ENCODE data around the gene CHMP1A. TPM values are rescaled to one million over a fixed set of nuclear protein-coding genes. Genes with fewer than 3 reads are reported as not detected.
"Not testable (repeated sequence)": the region's sequence is repeated elsewhere in the genome, so short reads cannot be mapped to it uniquely, and the experiment has no call there.

Gene CHMP1A
- total RNA-seq, 2 experiments from 2014 or later = 51.1 to 56.9 TPM

DNA sequence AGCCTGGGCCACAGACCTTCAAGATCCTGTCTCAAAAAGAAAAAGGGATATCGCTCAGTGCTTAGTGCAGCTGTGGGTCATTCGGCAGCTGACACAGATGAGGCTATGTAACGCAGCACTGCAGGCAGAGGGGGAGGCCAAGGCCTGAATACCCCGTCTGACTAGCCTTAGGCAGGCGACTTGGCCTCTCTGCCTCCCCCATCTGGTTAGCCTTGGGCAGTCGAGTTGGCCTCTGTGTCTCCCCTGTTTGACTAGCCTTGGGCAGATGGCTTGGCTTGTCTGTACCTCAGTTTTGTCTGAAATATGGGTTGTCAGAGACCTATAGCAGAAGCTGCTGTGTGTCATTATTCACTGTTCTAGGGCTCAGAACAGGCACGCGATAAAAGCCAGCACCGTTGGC lies 10.1 kb upstream of the CHMP1A start:
- no peak for ATAC-seq
- POLR2A ChIA-PET = no interaction called here
- intact Hi-C loops (cut with micrococcal nuclease) = no loop called here
- Mint-ChIP-seq H3K36me3 (ENCODE audit: low read depth) (peaks cover 6% of the 10 kb centered on the region), H3K4me1 (ENCODE audit: low read depth) (peaks cover 21% of the 10 kb centered on the region), H3K9me3 (no peaks in the 10 kb centered on the region), H3K27ac (no peak overlapping the region), H3K27me3 (no peaks in the 10 kb centered on the region), H3K4me3 (no peak overlapping the region)
- TF ChIP-seq, protein P1, sequence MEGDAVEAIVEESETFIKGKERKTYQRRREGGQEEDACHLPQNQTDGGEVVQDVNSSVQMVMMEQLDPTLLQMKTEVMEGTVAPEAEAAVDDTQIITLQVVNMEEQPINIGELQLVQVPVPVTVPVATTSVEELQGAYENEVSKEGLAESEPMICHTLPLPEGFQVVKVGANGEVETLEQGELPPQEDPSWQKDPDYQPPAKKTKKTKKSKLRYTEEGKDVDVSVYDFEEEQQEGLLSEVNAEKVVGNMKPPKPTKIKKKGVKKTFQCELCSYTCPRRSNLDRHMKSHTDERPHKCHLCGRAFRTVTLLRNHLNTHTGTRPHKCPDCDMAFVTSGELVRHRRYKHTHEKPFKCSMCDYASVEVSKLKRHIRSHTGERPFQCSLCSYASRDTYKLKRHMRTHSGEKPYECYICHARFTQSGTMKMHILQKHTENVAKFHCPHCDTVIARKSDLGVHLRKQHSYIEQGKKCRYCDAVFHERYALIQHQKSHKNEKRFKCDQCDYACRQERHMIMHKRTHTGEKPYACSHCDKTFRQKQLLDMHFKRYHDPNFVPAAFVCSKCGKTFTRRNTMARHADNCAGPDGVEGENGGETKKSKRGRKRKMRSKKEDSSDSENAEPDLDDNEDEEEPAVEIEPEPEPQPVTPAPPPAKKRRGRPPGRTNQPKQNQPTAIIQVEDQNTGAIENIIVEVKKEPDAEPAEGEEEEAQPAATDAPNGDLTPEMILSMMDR (IDR thresholded peaks at IDR 0.05) = no peak
- CTCF ChIA-PET = interaction anchor here (0.8 to 2.1 kb wide), 4 partner anchors 10 to 58 kb away, joined by 3 to 5 read pairs (median 4); partner anchors contain the start of genes CHMP1A and SPATA33
- no peak for DNase-seq

DNA sequence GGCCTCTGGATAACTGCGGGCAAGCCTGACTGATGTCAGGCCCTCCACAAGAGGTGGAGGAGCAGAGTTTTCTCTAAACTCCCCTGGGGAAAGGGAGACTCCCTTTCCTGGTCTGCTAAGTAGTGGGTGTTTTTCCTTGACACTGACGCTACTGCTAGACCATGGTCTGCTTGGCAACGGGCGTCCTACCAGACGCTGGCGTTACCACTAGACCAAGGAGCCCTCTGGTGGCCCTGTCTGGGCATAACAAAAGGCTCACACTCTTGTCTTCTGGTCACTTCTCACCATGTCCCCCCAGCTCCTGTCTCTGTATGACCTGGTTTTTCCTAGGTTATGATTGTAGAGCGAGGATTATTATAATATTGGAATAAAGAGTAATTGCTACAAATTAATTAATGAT lies 9.5 kb upstream of the CHMP1A start:
- H3K27ac Mint-ChIP-seq; H3K4me3 Mint-ChIP-seq; ATAC-seq; H3K27me3 Mint-ChIP-seq; H3K9me3 Mint-ChIP-seq; intact Hi-C loops (cut with micrococcal nuclease); POLR2A ChIA-PET; H3K36me3 Mint-ChIP-seq (ENCODE audit: low read depth): not testable (repeated sequence)
- CTCF ChIA-PET = interaction anchor here (0.8 to 2.1 kb wide), 3 partner anchors 9 to 58 kb away, joined by 4 to 5 read pairs (median 5); partner anchors contain the start of genes CHMP1A and SPATA33
- TF ChIP-seq, protein P1 (IDR thresholded peaks at IDR 0.05) = peak; percentile 59
- peak; percentile 46 for DNase-seq
- peaks cover 21% of the 10 kb centered on the region for H3K4me1 Mint-ChIP-seq (ENCODE audit: low read depth)

DNA sequence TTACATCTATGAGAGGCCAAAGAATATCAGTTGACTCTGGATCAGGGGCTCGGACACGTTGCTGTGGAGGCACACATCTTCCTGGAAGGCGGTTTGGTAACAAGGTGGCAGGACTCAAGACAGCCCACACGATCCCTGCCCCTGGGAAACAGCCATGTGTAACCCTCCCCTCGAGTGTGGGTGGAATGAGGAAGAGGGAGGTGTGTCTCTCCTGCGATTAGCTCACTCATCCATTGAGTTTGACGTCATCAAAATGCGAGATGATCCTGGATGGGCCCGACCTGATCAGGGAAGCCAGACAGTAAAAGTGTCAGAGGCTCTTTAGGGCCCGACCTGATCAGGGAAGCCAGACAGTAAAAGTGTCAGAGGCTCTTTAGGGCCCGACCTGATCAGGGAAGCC lies 6.7 kb upstream of the CHMP1A start:
- not testable (repeated sequence) for ATAC-seq

DNA sequence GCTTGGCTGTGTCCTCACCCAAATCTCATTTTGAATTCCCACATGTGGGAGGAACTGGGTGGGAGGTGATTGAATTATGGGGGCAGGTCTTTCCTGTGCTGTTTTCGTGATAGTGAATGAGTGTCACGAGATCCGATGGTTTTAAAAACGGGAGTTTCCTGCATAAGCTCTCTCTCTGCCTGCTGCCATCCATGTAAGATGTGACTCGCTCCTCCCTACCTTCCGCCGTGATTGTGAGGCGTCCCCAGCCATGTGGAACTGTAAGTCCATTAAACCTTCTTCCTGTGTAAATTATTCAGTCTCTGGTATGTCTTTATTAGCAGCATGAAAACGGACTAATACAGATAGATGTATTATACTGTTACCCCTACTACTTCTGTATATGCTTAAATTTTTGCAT lies 3.7 kb upstream of the CHMP1A start:
- H3K36me3 Mint-ChIP-seq (ENCODE audit: low read depth) = peaks cover 24% of the 10 kb centered on the region
- intact Hi-C loops (cut with micrococcal nuclease) = no loop called here
- peaks cover 13% of the 10 kb centered on the region for H3K4me1 Mint-ChIP-seq (ENCODE audit: low read depth)
- ChIA-PET CTCF (interaction anchor here (1.3 kb wide), 1 partner anchor 39 kb away, joined by 3 read pairs; no protein-coding TSS in a partner anchor), POLR2A (no interaction called here)
- H3K27ac Mint-ChIP-seq = no peak overlapping the region
- TF ChIP-seq, protein P1 (IDR thresholded peaks at IDR 0.05) = no peak
- H3K9me3 Mint-ChIP-seq = no peaks in the 10 kb centered on the region
- no peak overlapping the region for H3K4me3 Mint-ChIP-seq
- DNase-seq (no peak), ATAC-seq (no peak)
- no peaks in the 10 kb centered on the region for H3K27me3 Mint-ChIP-seq

More for the DNA sequence above, 6.7 kb upstream of the CHMP1A start:
- CTCF ChIA-PET = interaction anchor here (1.2 kb wide), 1 partner anchor 37 kb away, joined by 5 read pairs; the partner anchor contains the start of gene SPATA2L
- Mint-ChIP-seq H3K4me1 (ENCODE audit: low read depth) (peaks cover 10% of the 10 kb centered on the region), H3K36me3 (ENCODE audit: low read depth) (peaks cover 24% of the 10 kb centered on the region)
- H3K27me3 Mint-ChIP-seq; H3K27ac Mint-ChIP-seq; H3K9me3 Mint-ChIP-seq; H3K4me3 Mint-ChIP-seq; DNase-seq; intact Hi-C loops (cut with micrococcal nuclease); POLR2A ChIA-PET: not testable (repeated sequence)

DNA sequence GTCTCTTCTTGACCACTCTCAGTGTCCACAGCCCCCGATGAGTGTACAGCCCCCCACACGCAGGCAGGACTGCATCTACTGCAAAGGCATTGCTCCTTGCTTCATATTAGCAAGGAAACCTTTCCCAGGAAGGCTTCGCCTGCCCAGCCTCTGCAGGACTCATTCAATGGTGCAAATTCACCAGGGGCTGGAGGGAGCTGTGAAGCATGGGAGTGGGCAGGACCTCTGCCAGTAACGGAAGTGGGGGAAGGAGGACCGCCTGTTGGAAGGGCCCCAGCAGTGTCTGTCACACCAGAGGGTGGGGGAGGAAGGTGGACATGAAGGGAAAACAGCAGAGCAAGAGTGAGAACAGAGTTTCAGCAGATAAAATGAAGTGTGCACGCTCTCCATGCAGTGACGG lies 2.6 kb upstream of the CHMP1A start:
- CTCF ChIA-PET = interaction anchor here (1.3 kb wide), 1 partner anchor 40 kb away, joined by 3 read pairs; no protein-coding TSS in a partner anchor
- TF ChIP-seq, protein P1 (IDR thresholded peaks at IDR 0.05) = no peak
- ATAC-seq (no peak), DNase-seq (no peak)
- peaks cover 19% of the 10 kb centered on the region for H3K4me1 Mint-ChIP-seq (ENCODE audit: low read depth)
- POLR2A ChIA-PET = interaction anchor here (1.5 to 2.3 kb wide), 2 partner anchors 26 to 96 kb away, joined by 4 to 7 read pairs; partner anchors contain the start of gene CDK10
- intact Hi-C loops (cut with micrococcal nuclease) = no loop called here
- H3K27ac Mint-ChIP-seq = no peak overlapping the region
- no peaks in the 10 kb centered on the region for H3K27me3 Mint-ChIP-seq
- H3K36me3 Mint-ChIP-seq (ENCODE audit: low read depth) = peaks cover 24% of the 10 kb centered on the region
- no peak overlapping the region for H3K4me3 Mint-ChIP-seq
- no peaks in the 10 kb centered on the region for H3K9me3 Mint-ChIP-seq

Measured in activated CD8-positive, alpha-beta T cell treated with anti-CD3 and anti-CD28 coated beads for 36 hours (primary cell).